Bronchial epithelial cell (primary cell): ENCODE results near the gene FAT2. TPM values are rescaled to one million over a fixed set of nuclear protein-coding genes. Genes with fewer than 3 reads are reported as not detected.

Experiments
- DNase-seq: peaks from one replicate; pipeline ENCODE4 v3.0.0-alpha.2; 2010; ENCODE audit warnings: low read depth
- FAIRE-seq: peaks from 2 replicates; lab custom pipeline; 2011; peaks lifted over from hg19 to GRCh38; lab: Jason Lieb, UNC
- H3K27me3 ChIP-seq: 2 replicates; pipeline ENCODE4 v1.5.1; 2011; ENCODE audit warnings: low read length; ENCODE audit not compliant: control insufficient read depth, insufficient read depth
- H3K36me3 ChIP-seq: 2 replicates; pipeline ENCODE4 v1.5.1; 2011; ENCODE audit warnings: low read length; ENCODE audit not compliant: control insufficient read depth, insufficient read depth
- H3K4me3 ChIP-seq: 2 replicates; pipeline ENCODE4 v1.5.1; 2011; ENCODE audit warnings: mild to moderate bottlenecking, low read depth, low read length, control low read depth
- CTCF ChIP-seq: IDR thresholded peaks from 2 replicates; pipeline ENCODE4 v1.5.1; 2011; ENCODE audit warnings: mild to moderate bottlenecking, moderate library complexity, low read length, control low read depth, inconsistent platforms; ENCODE audit not compliant: insufficient read depth, severe bottlenecking
- total RNA-seq: library from RNA; depleted of rRNA; stranded (reverse); fragments of >200 nt; gene quantifications from 2 replicates; pipeline ENCODE4 v1.2.1, GENCODE V29; 2014

Gene FAT2
- total RNA-seq, 1 donor from 2014 or later: 34.2 TPM

DNA sequence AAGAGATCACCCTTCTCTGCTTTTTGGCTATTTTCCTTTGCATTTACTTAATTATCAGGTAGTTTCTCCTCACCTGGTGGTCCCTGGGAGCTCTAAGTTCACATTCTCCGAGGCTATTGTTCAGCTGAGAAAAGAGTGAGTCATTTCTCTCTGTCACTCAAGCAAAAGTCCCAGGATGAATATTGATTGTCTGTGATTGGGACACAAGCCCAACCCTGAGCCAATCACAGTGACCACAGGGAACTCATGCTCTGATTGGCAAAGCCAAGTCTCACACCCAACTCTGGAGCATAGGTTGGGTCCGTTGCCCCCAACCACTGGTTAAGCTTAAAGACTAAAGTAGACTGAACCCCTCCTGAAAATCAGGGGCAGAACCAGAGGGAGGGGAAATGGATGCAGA is 27.8 kb upstream of the FAT2 start:
- DNase-seq: peak; percentile 76
- no peak overlapping the region for H3K4me3 ChIP-seq
- H3K27me3 ChIP-seq: no peaks in the 10 kb centered on the region
- H3K36me3 ChIP-seq: no peaks in the 10 kb centered on the region
- FAIRE-seq: no peak
- TF ChIP-seq CTCF: no peak

DNA sequence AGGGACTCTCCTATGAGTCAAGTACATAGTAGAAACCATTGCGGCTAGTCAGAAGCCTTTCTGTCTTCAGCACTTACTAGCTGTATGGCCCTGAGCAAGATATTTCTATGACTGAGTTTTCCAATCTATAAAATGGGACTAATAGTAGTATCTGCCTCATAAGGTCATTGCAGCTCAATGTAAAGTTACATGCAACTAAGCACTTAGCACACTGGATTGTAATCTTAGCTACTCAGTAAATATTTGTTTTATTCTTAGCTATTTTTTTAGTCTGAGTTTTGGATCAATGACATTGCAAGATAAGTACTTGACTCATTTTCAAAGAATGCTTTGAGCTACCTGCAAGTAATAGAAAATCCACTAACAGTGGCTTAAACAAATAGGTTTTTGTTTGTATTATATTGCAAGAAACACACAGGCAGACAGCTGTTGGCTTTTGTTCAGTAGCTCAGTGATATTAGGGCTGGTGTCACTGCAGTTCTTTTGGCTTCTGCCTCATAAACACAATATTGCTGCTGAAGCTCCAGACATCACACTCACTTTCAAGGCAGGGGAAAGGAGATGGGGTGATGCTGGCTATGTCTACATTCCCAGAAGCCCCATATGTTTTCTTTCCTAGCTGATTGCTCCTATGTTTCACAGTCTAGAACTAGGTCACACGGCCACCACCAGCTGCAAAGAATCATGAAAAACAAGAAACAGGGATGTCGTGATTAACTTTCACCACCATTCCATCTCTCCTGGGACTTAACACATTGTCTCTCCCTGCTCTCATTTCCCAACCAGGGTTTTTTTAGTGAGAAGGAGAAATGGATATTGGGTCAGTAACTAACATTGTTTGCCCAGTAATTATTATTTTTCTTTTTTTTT is 26.9 kb upstream of the FAT2 start:
- no peaks in the 10 kb centered on the region for H3K27me3 ChIP-seq
- H3K36me3 ChIP-seq: no peaks in the 10 kb centered on the region
- peak; percentile 64 for FAIRE-seq
- no peak overlapping the region for H3K4me3 ChIP-seq
- DNase-seq: peak; percentile 94
- no peak for TF ChIP-seq CTCF

DNA sequence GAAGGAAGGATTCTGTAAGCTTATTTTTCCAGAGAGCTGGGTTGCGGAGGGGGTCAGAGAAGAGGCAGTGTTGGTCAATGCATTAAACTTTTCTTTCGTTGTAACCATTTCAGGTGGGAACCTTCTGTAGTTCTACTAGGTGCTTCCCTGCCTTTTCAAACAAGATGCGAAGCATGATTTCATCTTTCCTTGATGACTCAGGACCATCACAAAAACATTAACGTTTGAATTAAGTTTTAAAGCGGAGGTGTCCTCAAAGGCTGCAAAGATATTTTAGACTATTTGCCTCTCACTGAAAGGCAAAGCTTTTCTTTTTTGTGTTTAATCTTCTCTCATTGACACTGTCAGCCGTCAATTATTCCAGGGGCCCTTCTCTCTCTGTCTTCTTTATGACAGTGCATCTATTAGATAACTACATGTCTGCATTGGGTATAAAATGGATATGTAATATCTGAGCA is 26.3 kb upstream of the FAT2 start:
- peak; percentile 85 for DNase-seq
- no peak overlapping the region for H3K4me3 ChIP-seq
- H3K27me3 ChIP-seq: no peaks in the 10 kb centered on the region
- no peak for FAIRE-seq
- TF ChIP-seq CTCF: no peak
- no peaks in the 10 kb centered on the region for H3K36me3 ChIP-seq

GRCh38 chr5:151615431-151615830 is 24.3 kb upstream of the FAT2 start:
- TF ChIP-seq CTCF: no peak

GRCh38 chr5:151614565-151614964 is 23.4 kb upstream of the FAT2 start:
- Histone ChIP-seq H3K36me3 (no peaks in the 10 kb centered on the region), H3K27me3 (no peaks in the 10 kb centered on the region), H3K4me3 (no peak overlapping the region)
- FAIRE-seq: no peak
- TF ChIP-seq CTCF: no peak
- peak; percentile 54 for DNase-seq

More at GRCh38 chr5:151615431-151615830, 24.3 kb upstream of the FAT2 start:
- DNase-seq: peak; percentile 100
- Histone ChIP-seq H3K27me3 (no peaks in the 10 kb centered on the region), H3K4me3 (no peak overlapping the region), H3K36me3 (no peaks in the 10 kb centered on the region)
- FAIRE-seq: peak; percentile 96
